Fibroblast of lung (primary cell): Measurements from ENCODE around the gene DNMBP. TPM values are rescaled to one million over a fixed set of nuclear protein-coding genes. Genes with fewer than 3 reads are reported as not detected.
"Not testable (repeated sequence)": the region's sequence is repeated elsewhere in the genome, so short reads cannot be mapped to it uniquely, and the experiment has no call there.

Source experiments
- DNase-seq, 2 donors: peaks; one replicate each; pipeline versions ENCODE4 v3.0.0 to v3.0.0-alpha.2; 2010; ENCODE audit warnings: low read depth in 2 of 2
- H2AFZ ChIP-seq: 2 replicates; pipeline ENCODE4 v1.5.1; 2012; ENCODE audit warnings: low read length, control low read depth, inconsistent platforms
- H3K27ac ChIP-seq: 2 replicates; pipeline ENCODE4 v1.5.1; 2011; ENCODE audit warnings: low read length, control low read depth; ENCODE audit not compliant: insufficient read depth
- H3K27me3 ChIP-seq: 2 replicates; pipeline ENCODE4 v1.5.1; 2011; ENCODE audit warnings: mild to moderate bottlenecking, low read length; ENCODE audit not compliant: control insufficient read depth, insufficient read depth
- H3K36me3 ChIP-seq: 2 replicates; pipeline ENCODE4 v1.5.1; 2011; ENCODE audit warnings: low read length; ENCODE audit not compliant: control insufficient read depth, insufficient read depth
- H3K4me1 ChIP-seq: 2 replicates; pipeline ENCODE4 v1.5.1; 2011; ENCODE audit warnings: low read length; ENCODE audit not compliant: control insufficient read depth, insufficient read depth; ENCODE audit errors: extremely low read depth
- H3K4me2 ChIP-seq: 2 replicates; pipeline ENCODE4 v1.5.1; 2011; ENCODE audit warnings: low read length, control low read depth; ENCODE audit not compliant: insufficient read depth; ENCODE audit errors: extremely low read depth
- H3K4me3 ChIP-seq, 4 experiments: fragments of 200-600 bp in 1 of 4; sonication (generic) in 1 of 4; replicated peaks in 1 of 4; 2 replicates each; pipeline ENCODE4 v1.5.1; 2011 to 2016; ENCODE audit warnings: low read length in 4 of 4, low read depth in 3 of 4, mild to moderate bottlenecking in 3 of 4, control low read depth in 2 of 4, inconsistent platforms in 1 of 4, mixed read lengths in 1 of 4; ENCODE audit not compliant: insufficient read depth in 1 of 4; ENCODE audit errors: control extremely low read depth in 1 of 4
- H3K79me2 ChIP-seq: 2 replicates; pipeline ENCODE4 v1.5.1; 2012; ENCODE audit warnings: mild to moderate bottlenecking, low read length, inconsistent platforms; ENCODE audit not compliant: control insufficient read depth, insufficient read depth
- H3K9ac ChIP-seq: 2 replicates; pipeline ENCODE4 v1.5.1; 2011; ENCODE audit warnings: mild to moderate bottlenecking, low read length, control low read depth; ENCODE audit not compliant: insufficient read depth
- H3K9me3 ChIP-seq: 2 replicates; pipeline ENCODE4 v1.5.1; 2012; ENCODE audit warnings: low read depth, low read length; ENCODE audit not compliant: control insufficient read depth, insufficient read depth
- H4K20me1 ChIP-seq: 2 replicates; pipeline ENCODE4 v1.5.1; 2011; ENCODE audit warnings: low read length; ENCODE audit not compliant: control insufficient read depth, insufficient read depth; ENCODE audit errors: extremely low read depth
- CTCF ChIP-seq, 2 donors: IDR thresholded peaks in 1 of 2; conservative IDR thresholded peaks in 1 of 2; 1 replicate in 1 of 2; 2 replicates in 1 of 2; pipeline ENCODE4 v1.5.1; 2011 to 2012; ENCODE audit warnings: low read length in 2 of 2, control low read depth in 1 of 2, inconsistent platforms in 1 of 2, low read depth in 1 of 2, mild to moderate bottlenecking in 1 of 2
- EZH2 ChIP-seq: IDR thresholded peaks from 2 replicates; pipeline ENCODE4 v1.5.1; 2012; ENCODE audit warnings: low read length, control low read depth, mild to moderate bottlenecking; ENCODE audit errors: missing control alignments
- polyA plus RNA-seq, 2 donors: library from polyadenylated mRNA; depleted of rRNA in 1 of 2; stranded (reverse) in 1 of 2; unstranded in 1 of 2; fragments of >200 nt; gene quantifications; 2 replicates each; pipeline ENCODE4 v1.2.1, GENCODE V29; 2011 to 2012; ENCODE audit warnings: missing spikeins in 1 of 2
- total RNA-seq: library from RNA; depleted of rRNA; stranded (reverse); fragments of >200 nt; gene quantifications from 2 replicates; pipeline ENCODE4 v1.2.1, GENCODE V29; 2014

Gene DNMBP
- total and polyA plus RNA-seq, 2 donors (not counting 1 experiment from before 2014, with no cell fraction given), result 12.9 to 21.2 TPM

- Histone ChIP-seq H3K27ac (no peak overlapping the region), H2AFZ (no peak overlapping the region), H3K36me3 (no peaks in the 10 kb centered on the region), H4K20me1 (no peaks in the 10 kb centered on the region), H3K9me3 (no peaks in the 10 kb centered on the region), H3K79me2 (no peaks in the 10 kb centered on the region), H3K4me3 (no peak overlapping the region), H3K4me2 (no peak overlapping the region), H3K4me1 (no peaks in the 10 kb centered on the region), H3K9ac (no peak overlapping the region), H3K27me3 (no peaks in the 10 kb centered on the region)
- DNase-seq, result no peak
- no peak for TF ChIP-seq CTCF (conservative IDR thresholded peaks at IDR 0.05 in 1 of 2, IDR thresholded peaks at IDR 0.05 in 1 of 2; ENCODE audit: low read depth in 1 of 2, low read length in 2 of 2)
- no peak for TF ChIP-seq EZH2
These were observed 168.0 kb downstream of the DNMBP start for GRCh38 chr10:99841746-99842145.

- H3K4me1 ChIP-seq, H3K27ac ChIP-seq, DNase-seq, H3K27me3 ChIP-seq, H3K4me2 ChIP-seq, H3K9me3 ChIP-seq, H3K79me2 ChIP-seq, H3K36me3 ChIP-seq, H3K4me3 ChIP-seq, H2AFZ ChIP-seq, H4K20me1 ChIP-seq, H3K9ac ChIP-seq: not testable (repeated sequence)
These were observed 168.9 kb downstream of the DNMBP start for GRCh38 chr10:99840859-99841258.

GRCh38 chr10:99836711-99837110 is 173.0 kb downstream of the DNMBP start:
- Histone ChIP-seq H3K79me2 (no peaks in the 10 kb centered on the region), H3K4me2 (no peak overlapping the region), H3K4me3 (no peak overlapping the region), H2AFZ (no peak overlapping the region), H3K27me3 (no peaks in the 10 kb centered on the region), H3K9ac (no peak overlapping the region), H3K36me3 (no peaks in the 10 kb centered on the region), H4K20me1 (no peaks in the 10 kb centered on the region), H3K9me3 (no peaks in the 10 kb centered on the region), H3K27ac (no peak overlapping the region), H3K4me1 (peaks cover 5% of the 10 kb centered on the region)
- TF ChIP-seq EZH2, result no peak
- no peak for TF ChIP-seq CTCF (conservative IDR thresholded peaks at IDR 0.05 in 1 of 2, IDR thresholded peaks at IDR 0.05 in 1 of 2; ENCODE audit: low read depth in 1 of 2, low read length in 2 of 2)
- no peak for DNase-seq
